ENCODE measurements around the gene SPTLC1. TPM values are rescaled to one million over a fixed set of nuclear protein-coding genes. Genes with fewer than 3 reads are reported as not detected.
"Not testable (repeated sequence)": the region's sequence is repeated elsewhere in the genome, so short reads cannot be mapped to it uniquely, and the experiment has no call there.

Gene SPTLC1
- total and polyA plus RNA-seq, 2 experiments from 2014 or later = 54.8 to 100 TPM

DNA sequence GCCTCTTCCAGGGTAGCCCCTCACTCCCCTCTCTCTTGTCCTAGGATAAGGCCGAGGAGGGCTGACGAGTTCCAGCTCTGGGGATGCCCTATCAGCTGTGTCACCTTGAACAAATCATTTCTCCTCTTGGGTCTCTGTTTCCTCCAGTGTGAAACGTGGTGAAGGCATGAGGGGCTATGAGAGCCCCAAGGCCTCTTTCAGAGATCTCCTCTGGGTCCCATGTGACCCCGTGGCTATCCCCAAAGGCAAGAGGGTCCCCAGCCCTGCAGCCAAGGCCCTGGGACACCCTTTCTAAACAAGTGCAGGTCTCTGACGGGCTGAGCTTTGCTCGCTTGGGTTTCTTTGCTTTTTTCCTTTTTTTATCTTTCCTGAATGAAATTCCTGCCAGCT lies 25.5 kb upstream of the SPTLC1 start (continued):
- TF ChIP-seq EZH2 (IDR thresholded peaks at IDR 0.05; ENCODE audit: low read depth, unreplicated experiment) = no peak
- TF ChIP-seq, protein P1, sequence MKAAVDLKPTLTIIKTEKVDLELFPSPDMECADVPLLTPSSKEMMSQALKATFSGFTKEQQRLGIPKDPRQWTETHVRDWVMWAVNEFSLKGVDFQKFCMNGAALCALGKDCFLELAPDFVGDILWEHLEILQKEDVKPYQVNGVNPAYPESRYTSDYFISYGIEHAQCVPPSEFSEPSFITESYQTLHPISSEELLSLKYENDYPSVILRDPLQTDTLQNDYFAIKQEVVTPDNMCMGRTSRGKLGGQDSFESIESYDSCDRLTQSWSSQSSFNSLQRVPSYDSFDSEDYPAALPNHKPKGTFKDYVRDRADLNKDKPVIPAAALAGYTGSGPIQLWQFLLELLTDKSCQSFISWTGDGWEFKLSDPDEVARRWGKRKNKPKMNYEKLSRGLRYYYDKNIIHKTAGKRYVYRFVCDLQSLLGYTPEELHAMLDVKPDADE (IDR thresholded peaks at IDR 0.05) = no peak

- Histone ChIP-seq H3K79me2 (replicated peaks; ENCODE audit: insufficient read depth) (no peaks in the 10 kb centered on the region), H3K27ac (ENCODE audit: low read depth) (no peak overlapping the region), H3F3A (replicated peaks; ENCODE audit: low read depth) (no peaks in the 10 kb centered on the region), H3K9me2 (ENCODE audit: insufficient read depth) (no peaks in the 10 kb centered on the region), H3K4me1 (ENCODE audit: insufficient read depth) (peaks cover 5% of the 10 kb centered on the region), H4K20me1 (replicated peaks; ENCODE audit: insufficient read depth) (no peaks in the 10 kb centered on the region), H3K27me3 (ENCODE audit: insufficient read depth) (peaks cover 23% of the 10 kb centered on the region), H3K36me3 (ENCODE audit: insufficient read depth) (no peaks in the 10 kb centered on the region), H3K4me3 (peak overlapping the region; percentile 68), H2AFZ (no peak overlapping the region), H3K4me2 (peak overlapping the region; percentile 82)
- TF ChIP-seq CTCF (conservative IDR thresholded peaks at IDR 0.05; ENCODE audit: low read depth in 2 of 2) = peak; percentile 78 to 96
- no peak for TF ChIP-seq NANOG (IDR thresholded peaks at IDR 0.05; ENCODE audit: borderline replicate concordance)
- H3K9me3 Mint-ChIP-seq = no peaks in the 10 kb centered on the region
- H3K36me3 Mint-ChIP-seq (ENCODE audit: low read depth) = no peaks in the 10 kb centered on the region
- H3K27ac Mint-ChIP-seq = no peak overlapping the region
- peak overlapping the region; percentile 36; the same call in 2 of the 3 replicates for H3K4me3 Mint-ChIP-seq
- peaks cover 4% of the 10 kb centered on the region for H3K4me1 Mint-ChIP-seq
- DNase-seq (ENCODE audit: low spot score) = peak; percentile 85
- H3K27me3 Mint-ChIP-seq (ENCODE audit: insufficient read depth, low read depth, poor library complexity) = peaks cover 29% of the 10 kb centered on the region
- ATAC-seq = peak; percentile 69
Observed at GRCh38 chr9:92140074-92140753, 25.0 kb upstream of the SPTLC1 start.

GRCh38 chr9:92138960-92139540 lies 23.8 kb upstream of the SPTLC1 start:
- H3F3A ChIP-seq (replicated peaks; ENCODE audit: low read depth); ATAC-seq; H3K4me1 ChIP-seq (ENCODE audit: insufficient read depth); H3K4me1 Mint-ChIP-seq; H2AFZ ChIP-seq; H3K9me3 Mint-ChIP-seq; H3K36me3 ChIP-seq (ENCODE audit: insufficient read depth); H3K27ac ChIP-seq (ENCODE audit: low read depth); H3K4me3 ChIP-seq; H3K9me2 ChIP-seq (ENCODE audit: insufficient read depth); H3K4me2 ChIP-seq; H3K4me3 Mint-ChIP-seq; H3K79me2 ChIP-seq (replicated peaks; ENCODE audit: insufficient read depth); H3K27ac Mint-ChIP-seq; H3K36me3 Mint-ChIP-seq (ENCODE audit: low read depth); H4K20me1 ChIP-seq (replicated peaks; ENCODE audit: insufficient read depth): not testable (repeated sequence)
- TF ChIP-seq CTCF (conservative IDR thresholded peaks at IDR 0.05; ENCODE audit: low read depth in 2 of 2) = 0 out of 4 replicates have a peak, but pooled peaks of 1 of the 2 experiments have one; percentile 8
- peak; percentile 56 for DNase-seq (ENCODE audit: low spot score)
- H3K27me3 ChIP-seq (ENCODE audit: insufficient read depth) = peaks cover 23% of the 10 kb centered on the region
- peaks cover 31% of the 10 kb centered on the region for H3K27me3 Mint-ChIP-seq (ENCODE audit: insufficient read depth, low read depth, poor library complexity)
